Gastrocnemius medialis (tissue), 4 donors: ENCODE data around the gene PHACTR3. TPM values are rescaled to one million over a fixed set of nuclear protein-coding genes. Genes with fewer than 3 reads are reported as not detected.

Experiments
- ATAC-seq, 2 donors: fragments of 150-250 bp; one replicate each; pipeline ENCODE4 v1.9.1; 2016
- DNase-seq, 2 donors: peaks; one replicate each; pipeline ENCODE4 v3.0.0-alpha.2; 2019
- H3K27ac ChIP-seq, 4 donors: fragments of 200-600 bp; sonication (generic); 1 replicate in 1 of 4; 2 replicates in 3 of 4; pipeline ENCODE4 v1.5.1; 2016 to 2018; ENCODE audit warnings: mild to moderate bottlenecking in 2 of 4, moderate library complexity in 1 of 4
- H3K27me3 ChIP-seq, 3 donors: fragments of 200-600 bp; sonication (generic) in 2 of 3; 1 replicate in 1 of 3; 2 replicates in 2 of 3; pipeline versions ENCODE4 v1.5.1 to v1.6.0; 2016 to 2019; ENCODE audit warnings: mild to moderate bottlenecking in 1 of 3, moderate library complexity in 1 of 3
- H3K36me3 ChIP-seq, 2 donors: fragments of 200-600 bp; sonication (generic) in 1 of 2; one replicate each; pipeline ENCODE4 v1.5.1; 2017 to 2018
- H3K4me1 ChIP-seq, 2 donors: fragments of 200-600 bp; sonication (generic) in 1 of 2; one replicate each; pipeline ENCODE4 v1.5.1; 2016 to 2017; ENCODE audit warnings: mild to moderate bottlenecking in 2 of 2
- H3K4me3 ChIP-seq, 4 donors: fragments of 200-600 bp; sonication (generic) in 3 of 4; 1 replicate in 1 of 4; 2 replicates in 3 of 4; pipeline ENCODE4 v1.5.1; 2016 to 2019; ENCODE audit warnings: mild to moderate bottlenecking in 2 of 4
- H3K9me3 ChIP-seq, 3 donors: fragments of 200-600 bp; sonication (generic) in 2 of 3; 1 replicate in 1 of 3; 2 replicates in 2 of 3; pipeline ENCODE4 v1.5.1; 2016 to 2019
- POLR2A ChIP-seq, 2 donors: fragments of 450-650 bp; IDR thresholded peaks; one replicate each; pipeline ENCODE4 v1.6.1; 2017; ENCODE audit warnings: antibody characterized with exemption in 2 of 2, mild to moderate bottlenecking in 2 of 2, moderate library complexity in 2 of 2
- in situ Hi-C, 4 donors: fragments of 200-750 bp; cut with MboI; loops; one replicate each; pipeline versions ENCODE4 v1.15.0 to v1.8.0; 2017; ENCODE audit warnings: low sequenced_read_pairs in 4 of 4
- intact Hi-C: fragments of 100-400 bp; cut with DNase I; formaldehyde crosslinking; loops from one replicate; pipeline ENCODE4 v1.15.1; 2023; ENCODE audit warnings: low total_unique reads
- total RNA-seq, 4 donors: library from RNA; depleted of rRNA; stranded (reverse); fragments of >200 nt; gene quantifications; one replicate each; pipeline versions ENCODE4 v1.1.0 to v1.2.3, GENCODE V29; 2016
- TF ChIP-seq, protein P1 (sequence below), 5 experiments: fragments of 450-650 bp in 3 of 5; fragments of 200-600 bp in 2 of 5; sonication (generic) in 2 of 5; IDR thresholded peaks in 4 of 5; conservative IDR thresholded peaks in 1 of 5; 1 replicate in 4 of 5; 2 replicates in 1 of 5; pipeline ENCODE4 v1.5.1; 2016 to 2019; ENCODE audit warnings: antibody characterized with exemption in 5 of 5, mild to moderate bottlenecking in 3 of 5, moderate library complexity in 3 of 5

The PHACTR3 gene
- total RNA-seq, 4 donors from 2014 or later, result 0.24 to 1.1 (median 0.59) TPM; not detected in 1

- H3K36me3 ChIP-seq, result no peaks in the 10 kb centered on the region
- TF ChIP-seq, protein P1, sequence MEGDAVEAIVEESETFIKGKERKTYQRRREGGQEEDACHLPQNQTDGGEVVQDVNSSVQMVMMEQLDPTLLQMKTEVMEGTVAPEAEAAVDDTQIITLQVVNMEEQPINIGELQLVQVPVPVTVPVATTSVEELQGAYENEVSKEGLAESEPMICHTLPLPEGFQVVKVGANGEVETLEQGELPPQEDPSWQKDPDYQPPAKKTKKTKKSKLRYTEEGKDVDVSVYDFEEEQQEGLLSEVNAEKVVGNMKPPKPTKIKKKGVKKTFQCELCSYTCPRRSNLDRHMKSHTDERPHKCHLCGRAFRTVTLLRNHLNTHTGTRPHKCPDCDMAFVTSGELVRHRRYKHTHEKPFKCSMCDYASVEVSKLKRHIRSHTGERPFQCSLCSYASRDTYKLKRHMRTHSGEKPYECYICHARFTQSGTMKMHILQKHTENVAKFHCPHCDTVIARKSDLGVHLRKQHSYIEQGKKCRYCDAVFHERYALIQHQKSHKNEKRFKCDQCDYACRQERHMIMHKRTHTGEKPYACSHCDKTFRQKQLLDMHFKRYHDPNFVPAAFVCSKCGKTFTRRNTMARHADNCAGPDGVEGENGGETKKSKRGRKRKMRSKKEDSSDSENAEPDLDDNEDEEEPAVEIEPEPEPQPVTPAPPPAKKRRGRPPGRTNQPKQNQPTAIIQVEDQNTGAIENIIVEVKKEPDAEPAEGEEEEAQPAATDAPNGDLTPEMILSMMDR (IDR thresholded peaks at IDR 0.05 in 4 of 5, conservative IDR thresholded peaks at IDR 0.05 in 1 of 5), result no peak
- no peaks in the 10 kb centered on the region for H3K4me1 ChIP-seq
- H3K9me3 ChIP-seq, result no peaks in the 10 kb centered on the region
- in situ Hi-C loops, result no loop called here
- no peak for ATAC-seq
- H3K27ac ChIP-seq, result no peak overlapping the region
- no peak for DNase-seq
- no peaks in the 10 kb centered on the region for H3K27me3 ChIP-seq
- no peak overlapping the region for H3K4me3 ChIP-seq
- intact Hi-C loops, result no loop called here
Observed at GRCh38 chr20:59561228-59561605, 43.1 kb upstream of the PHACTR3 start.

DNA sequence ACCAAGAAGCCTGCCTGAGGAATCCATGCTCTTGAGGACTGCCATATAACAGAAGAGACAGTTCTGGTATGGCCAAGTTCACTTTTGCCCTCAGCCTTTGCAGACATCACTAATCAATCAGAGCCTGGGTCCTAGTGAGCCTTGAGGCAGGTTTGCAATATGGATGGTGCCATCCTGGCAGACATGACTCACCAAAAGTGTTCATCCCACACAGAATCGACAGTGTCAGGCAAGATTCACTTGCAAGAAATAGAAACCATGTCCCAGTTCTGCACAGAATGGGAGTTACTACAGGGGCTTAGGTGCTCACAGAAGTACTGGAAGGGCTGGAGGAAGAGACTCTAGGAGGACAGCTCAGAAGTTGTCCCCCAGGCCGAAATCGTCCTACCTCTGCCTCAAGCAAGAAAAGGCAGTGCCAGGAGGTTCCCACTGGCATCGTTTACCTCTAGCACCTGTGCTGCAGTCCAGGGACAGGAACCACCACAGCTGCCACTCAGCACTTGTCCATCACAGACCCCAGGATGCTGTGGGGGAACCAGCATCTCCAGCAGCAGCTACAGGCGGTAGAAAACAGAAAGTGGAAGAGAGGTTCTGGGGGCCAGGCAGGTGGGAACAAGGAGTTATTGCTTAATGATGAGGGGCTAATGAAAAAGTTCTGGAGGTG is 42.6 kb upstream of the PHACTR3 start:
- DNase-seq, result no peak
- TF ChIP-seq POLR2A (IDR thresholded peaks at IDR 0.05), result no peak
- TF ChIP-seq, protein P1 (IDR thresholded peaks at IDR 0.05 in 4 of 5, conservative IDR thresholded peaks at IDR 0.05 in 1 of 5), result no peak
- Histone ChIP-seq H3K4me3 (no peak overlapping the region), H3K9me3 (no peaks in the 10 kb centered on the region), H3K36me3 (no peaks in the 10 kb centered on the region), H3K4me1 (no peaks in the 10 kb centered on the region), H3K27ac (no peak overlapping the region), H3K27me3 (no peaks in the 10 kb centered on the region)
- intact Hi-C loops, result no loop called here
- ATAC-seq, result no peak
- in situ Hi-C loops, result no loop called here

DNA sequence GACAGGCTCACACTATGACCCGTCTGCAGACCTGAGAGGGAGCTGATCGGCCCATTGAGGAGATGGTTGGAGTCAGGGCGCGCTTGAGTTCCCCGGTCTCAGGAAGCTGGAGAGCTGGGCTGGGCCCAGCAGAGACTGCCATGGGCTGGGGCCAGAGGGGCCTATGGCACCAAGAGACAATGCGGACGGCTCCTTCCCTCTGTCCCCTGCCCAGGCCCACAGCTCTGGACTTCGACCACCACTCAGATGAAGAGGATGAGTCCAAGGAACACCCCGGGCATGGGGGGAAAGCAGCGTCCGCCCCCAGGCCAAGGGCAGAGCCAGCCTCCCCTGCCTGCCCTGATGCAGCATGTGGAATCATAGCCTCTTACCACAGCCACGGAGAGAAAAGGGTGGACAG is 40.2 kb upstream of the PHACTR3 start:
- Histone ChIP-seq H3K27me3 (no peaks in the 10 kb centered on the region), H3K36me3 (no peaks in the 10 kb centered on the region), H3K27ac (no peak overlapping the region), H3K4me1 (no peaks in the 10 kb centered on the region), H3K9me3 (no peaks in the 10 kb centered on the region), H3K4me3 (no peak overlapping the region)
- intact Hi-C loops (no loop called here), in situ Hi-C loops (no loop called here)
- TF ChIP-seq POLR2A (IDR thresholded peaks at IDR 0.05), result no peak
- TF ChIP-seq, protein P1 (IDR thresholded peaks at IDR 0.05 in 4 of 5, conservative IDR thresholded peaks at IDR 0.05 in 1 of 5), result no peak
- DNase-seq, result no peak
- ATAC-seq, result no peak

DNA sequence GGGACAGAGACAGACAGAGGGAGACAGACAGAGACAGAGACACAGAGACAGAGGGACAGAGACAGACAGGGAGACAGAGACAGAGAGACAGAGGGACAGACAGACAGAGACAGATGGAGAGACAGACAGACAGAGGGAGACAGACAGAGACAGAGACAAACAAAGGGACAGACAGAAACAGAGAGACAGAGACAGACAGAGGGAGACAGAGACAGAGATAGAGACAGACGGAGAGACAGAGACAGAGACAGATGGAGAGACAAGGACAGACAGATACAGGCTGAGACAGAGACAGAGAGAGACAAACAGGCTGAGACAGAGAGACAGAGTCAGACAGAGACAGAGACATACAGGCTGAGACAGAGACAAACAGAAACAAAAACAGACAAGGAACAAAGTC is 39.4 kb upstream of the PHACTR3 start:
- Histone ChIP-seq H3K27me3 (no peaks in the 10 kb centered on the region), H3K9me3 (no peaks in the 10 kb centered on the region), H3K27ac (no peak overlapping the region), H3K4me3 (no peak overlapping the region), H3K36me3 (no peaks in the 10 kb centered on the region), H3K4me1 (no peaks in the 10 kb centered on the region)
- no peak for DNase-seq
- TF ChIP-seq POLR2A (IDR thresholded peaks at IDR 0.05), result no peak
- TF ChIP-seq, protein P1 (IDR thresholded peaks at IDR 0.05 in 4 of 5, conservative IDR thresholded peaks at IDR 0.05 in 1 of 5), result no peak
- in situ Hi-C loops, result no loop called here
- no peak for ATAC-seq
- intact Hi-C loops, result no loop called here
